Coronary artery (tissue), 2 donors: ENCODE measurements around the gene ZNF451.

Experiments used
- DNase-seq: peaks from one replicate; pipeline ENCODE4 v3.0.0-alpha.2; 2017; ENCODE audit warnings: low spot score
- H3K27ac ChIP-seq, 2 donors: fragments of 200-600 bp; sonication (generic); one replicate each; pipeline ENCODE4 v1.5.1; 2016 to 2019
- H3K4me3 ChIP-seq: fragments of 200-600 bp; sonication (generic); 2 replicates; pipeline ENCODE4 v1.5.1; 2016; ENCODE audit warnings: mild to moderate bottlenecking, moderate library complexity
- CTCF ChIP-seq: fragments of 200-600 bp; sonication (generic); IDR thresholded peaks from one replicate; pipeline ENCODE4 v1.5.1; 2019; ENCODE audit warnings: antibody characterized with exemption

Gene ZNF451

GRCh38 chr6:57116776-57117175 lies 26.8 kb downstream of the ZNF451 start:
- DNase-seq = no peak
- H3K27ac ChIP-seq = peak overlapping the region in 1 of 2 donors; percentile 6
- no peak for TF ChIP-seq CTCF
- no peak overlapping the region for H3K4me3 ChIP-seq

GRCh38 chr6:57117796-57118195 lies 27.8 kb downstream of the ZNF451 start:
- no peak for DNase-seq
- Histone ChIP-seq H3K27ac (no peak overlapping the region), H3K4me3 (no peak overlapping the region)
- no peak for TF ChIP-seq CTCF

DNA sequence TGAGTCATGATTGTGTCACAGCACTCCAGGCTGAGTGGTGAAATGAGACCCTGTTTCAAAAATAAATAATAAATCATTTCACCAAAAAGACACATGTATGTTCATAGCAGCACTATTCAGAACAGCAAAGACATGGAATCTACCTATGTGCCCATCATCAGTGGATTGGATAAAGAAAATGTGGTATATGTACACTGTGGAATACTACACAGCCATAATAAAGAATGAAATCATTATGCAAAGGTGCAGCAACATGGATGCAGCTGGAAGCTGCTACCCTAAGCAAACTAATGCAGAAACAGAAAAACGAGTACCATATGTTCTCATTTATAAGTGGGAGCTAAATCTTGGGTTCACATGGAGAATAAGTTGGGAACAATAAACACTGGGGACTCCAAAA lies 33.1 kb downstream of the ZNF451 start:
- TF ChIP-seq CTCF = no peak
- Histone ChIP-seq H3K27ac (no peak overlapping the region), H3K4me3 (no peak overlapping the region)
- DNase-seq = no peak

- H3K27ac ChIP-seq = no peak overlapping the region
- no peak for TF ChIP-seq CTCF
- H3K4me3 ChIP-seq = no peak overlapping the region
- DNase-seq = no peak
These were observed 37.8 kb downstream of the ZNF451 start for GRCh38 chr6:57127763-57128162.

- no peak for DNase-seq
- no peak for TF ChIP-seq CTCF
- H3K27ac ChIP-seq = no peak overlapping the region
- H3K4me3 ChIP-seq = no peak overlapping the region
These were observed 40.7 kb downstream of the ZNF451 start for GRCh38 chr6:57130661-57131177.

DNA sequence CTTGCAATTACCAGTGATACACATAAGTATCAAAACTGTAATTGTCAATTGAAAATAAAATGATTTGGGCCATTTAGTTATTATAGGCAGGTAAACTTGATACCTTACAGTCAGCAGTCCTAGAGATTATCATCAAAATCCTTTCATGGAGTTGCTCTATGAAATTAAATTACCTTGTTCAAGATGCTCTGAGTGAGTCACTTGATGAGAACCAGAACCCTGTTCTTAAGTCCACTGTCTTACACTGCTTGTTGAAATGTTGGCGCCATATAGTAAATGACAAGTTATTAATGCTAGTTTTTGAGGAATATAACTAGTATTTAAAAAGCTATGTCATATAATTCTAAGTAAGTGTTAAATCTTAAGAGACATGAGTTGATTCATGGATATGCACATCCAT lies 45.0 kb downstream of the ZNF451 start:
- TF ChIP-seq CTCF = no peak
- H3K27ac ChIP-seq = no peak overlapping the region
- no peak for DNase-seq
- H3K4me3 ChIP-seq = no peak overlapping the region

GRCh38 chr6:57135885-57136284 lies 45.9 kb downstream of the ZNF451 start:
- DNase-seq = no peak
- Histone ChIP-seq H3K4me3 (no peak overlapping the region), H3K27ac (no peak overlapping the region)
- no peak for TF ChIP-seq CTCF
